Measurements from ENCODE around the gene RPL32.

RPL32 gene

GRCh38 chr3:12829404-12829803 lies 12.0 kb downstream of the RPL32 start:
- Histone ChIP-seq H3K27ac (ENCODE audit: low read length) (no peak overlapping the region), H3K27me3 (ENCODE audit: low read depth, low read length) (no peaks in the 10 kb centered on the region), H3K9me3 (ENCODE audit: control insufficient read depth in 1 of 2, low read length in 2 of 2) (no peaks in the 10 kb centered on the region), H3K4me3 (ENCODE audit: low read depth in 1 of 2, low read length in 2 of 2) (no peak overlapping the region), H3K36me3 (ENCODE audit: control insufficient read depth in 1 of 2, insufficient read depth in 2 of 2, low read length in 2 of 2) (peaks cover 29 to 82% of the 10 kb centered on the region in 2 donors), H3K4me1 (ENCODE audit: control insufficient read depth in 1 of 2, insufficient read depth in 2 of 2, low read length in 2 of 2) (no peaks in the 10 kb centered on the region)

GRCh38 chr3:12828751-12829150 lies 12.6 kb downstream of the RPL32 start:
- H3K36me3 ChIP-seq (ENCODE audit: control insufficient read depth in 1 of 2, insufficient read depth in 2 of 2, low read length in 2 of 2): peaks cover 23 to 76% of the 10 kb centered on the region in 2 donors

DNA sequence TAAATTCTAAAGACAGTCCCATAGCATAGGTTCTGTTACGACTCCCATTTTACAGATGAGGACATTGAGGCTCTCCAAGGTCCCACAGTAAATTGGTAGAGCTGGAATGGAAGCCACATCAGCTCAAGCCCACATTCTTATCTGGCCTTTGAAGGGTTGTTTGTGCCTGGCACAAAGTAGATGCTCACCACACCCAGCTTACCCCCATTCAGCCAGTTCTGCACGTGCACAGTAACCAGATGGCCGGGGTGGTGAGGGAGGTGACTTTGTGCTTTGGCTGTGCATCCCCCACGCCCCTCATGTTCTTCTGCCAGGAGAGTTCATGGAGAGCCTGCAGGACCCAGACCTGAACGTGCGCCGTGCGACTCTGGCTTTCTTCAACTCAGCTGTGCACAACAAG lies 16.2 kb downstream of the RPL32 start:
- Histone ChIP-seq H3K27ac (ENCODE audit: low read length) (no peak overlapping the region), H3K4me3 (ENCODE audit: low read depth in 1 of 2, low read length in 2 of 2) (no peak overlapping the region), H3K27me3 (ENCODE audit: low read depth, low read length) (no peaks in the 10 kb centered on the region), H3K9me3 (ENCODE audit: control insufficient read depth in 1 of 2, low read length in 2 of 2) (no peaks in the 10 kb centered on the region), H3K36me3 (ENCODE audit: control insufficient read depth in 1 of 2, insufficient read depth in 2 of 2, low read length in 2 of 2) (peaks cover 0 to 51% of the 10 kb centered on the region in 2 donors), H3K4me1 (ENCODE audit: control insufficient read depth in 1 of 2, insufficient read depth in 2 of 2, low read length in 2 of 2) (no peaks in the 10 kb centered on the region)

More at GRCh38 chr3:12828751-12829150, 12.6 kb downstream of the RPL32 start:
- H3K27ac ChIP-seq (ENCODE audit: low read length): no peak overlapping the region
- H3K4me1 ChIP-seq (ENCODE audit: control insufficient read depth in 1 of 2, insufficient read depth in 2 of 2, low read length in 2 of 2): no peaks in the 10 kb centered on the region
- H3K9me3 ChIP-seq (ENCODE audit: control insufficient read depth in 1 of 2, low read length in 2 of 2): no peaks in the 10 kb centered on the region
- no peak overlapping the region for H3K4me3 ChIP-seq (ENCODE audit: low read depth in 1 of 2, low read length in 2 of 2)
- H3K27me3 ChIP-seq (ENCODE audit: low read depth, low read length): no peaks in the 10 kb centered on the region

DNA sequence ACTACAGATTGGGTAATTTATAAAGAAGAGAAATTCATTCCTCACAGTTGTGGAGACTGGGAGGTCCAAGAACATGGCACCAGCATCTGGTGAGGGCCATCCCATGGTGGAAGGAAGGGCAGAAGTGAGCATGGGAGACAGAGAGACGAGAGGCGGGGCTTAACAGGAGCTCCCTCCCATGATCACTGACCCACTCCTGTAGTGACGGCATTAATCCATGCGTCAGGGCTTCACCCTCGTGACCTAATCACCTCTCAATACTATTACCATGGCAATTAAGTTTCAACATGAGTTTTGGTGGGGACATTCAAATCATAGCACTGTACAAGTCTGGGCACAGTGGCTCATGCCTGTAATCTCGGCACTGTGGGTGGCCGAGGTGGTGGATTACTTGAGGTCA lies 17.1 kb downstream of the RPL32 start:
- Histone ChIP-seq H3K27ac (ENCODE audit: low read length) (no peak overlapping the region), H3K4me3 (ENCODE audit: low read depth in 1 of 2, low read length in 2 of 2) (no peak overlapping the region), H3K9me3 (ENCODE audit: control insufficient read depth in 1 of 2, low read length in 2 of 2) (no peaks in the 10 kb centered on the region), H3K27me3 (ENCODE audit: low read depth, low read length) (no peaks in the 10 kb centered on the region), H3K36me3 (ENCODE audit: control insufficient read depth in 1 of 2, insufficient read depth in 2 of 2, low read length in 2 of 2) (peaks cover 0 to 47% of the 10 kb centered on the region in 2 donors), H3K4me1 (ENCODE audit: control insufficient read depth in 1 of 2, insufficient read depth in 2 of 2, low read length in 2 of 2) (no peaks in the 10 kb centered on the region)

- H3K27me3 ChIP-seq (ENCODE audit: low read depth, low read length): no peaks in the 10 kb centered on the region
- H3K4me1 ChIP-seq (ENCODE audit: control insufficient read depth in 1 of 2, insufficient read depth in 2 of 2, low read length in 2 of 2): no peaks in the 10 kb centered on the region
- H3K4me3 ChIP-seq (ENCODE audit: low read depth in 1 of 2, low read length in 2 of 2): no peak overlapping the region
- peaks cover 0 to 41% of the 10 kb centered on the region in 2 donors for H3K36me3 ChIP-seq (ENCODE audit: control insufficient read depth in 1 of 2, insufficient read depth in 2 of 2, low read length in 2 of 2)
- H3K27ac ChIP-seq (ENCODE audit: low read length): no peak overlapping the region
- H3K9me3 ChIP-seq (ENCODE audit: control insufficient read depth in 1 of 2, low read length in 2 of 2): no peaks in the 10 kb centered on the region
Observed at GRCh38 chr3:12822725-12823373, 18.5 kb downstream of the RPL32 start.

DNA sequence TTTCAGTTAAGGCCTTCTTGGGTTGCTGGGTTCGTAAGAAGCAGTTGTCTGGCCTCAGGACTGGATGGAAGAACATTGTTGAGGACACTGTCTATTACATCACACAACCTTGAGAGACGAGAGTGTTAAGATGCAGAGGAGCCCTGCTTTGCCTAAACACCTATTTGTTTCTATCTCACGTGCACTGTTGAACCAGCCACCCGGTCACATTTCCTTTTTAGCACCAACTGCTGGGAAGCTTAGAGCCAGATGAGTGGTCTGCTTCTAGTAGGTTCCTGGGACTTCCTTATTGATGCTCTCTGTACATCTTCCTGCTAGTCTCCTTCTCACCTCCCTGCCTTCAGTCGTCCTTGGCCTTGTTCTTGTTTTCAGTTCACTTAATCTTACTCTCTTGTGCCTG lies 22.6 kb downstream of the RPL32 start:
- Histone ChIP-seq H3K27me3 (ENCODE audit: low read depth, low read length) (no peaks in the 10 kb centered on the region), H3K4me1 (ENCODE audit: control insufficient read depth in 1 of 2, insufficient read depth in 2 of 2, low read length in 2 of 2) (no peaks in the 10 kb centered on the region), H3K9me3 (ENCODE audit: control insufficient read depth in 1 of 2, low read length in 2 of 2) (no peaks in the 10 kb centered on the region), H3K27ac (ENCODE audit: low read length) (no peak overlapping the region), H3K4me3 (ENCODE audit: low read depth in 1 of 2, low read length in 2 of 2) (no peak overlapping the region), H3K36me3 (ENCODE audit: control insufficient read depth in 1 of 2, insufficient read depth in 2 of 2, low read length in 2 of 2) (peaks cover under 1 to 53% of the 10 kb centered on the region in 2 donors)

DNA sequence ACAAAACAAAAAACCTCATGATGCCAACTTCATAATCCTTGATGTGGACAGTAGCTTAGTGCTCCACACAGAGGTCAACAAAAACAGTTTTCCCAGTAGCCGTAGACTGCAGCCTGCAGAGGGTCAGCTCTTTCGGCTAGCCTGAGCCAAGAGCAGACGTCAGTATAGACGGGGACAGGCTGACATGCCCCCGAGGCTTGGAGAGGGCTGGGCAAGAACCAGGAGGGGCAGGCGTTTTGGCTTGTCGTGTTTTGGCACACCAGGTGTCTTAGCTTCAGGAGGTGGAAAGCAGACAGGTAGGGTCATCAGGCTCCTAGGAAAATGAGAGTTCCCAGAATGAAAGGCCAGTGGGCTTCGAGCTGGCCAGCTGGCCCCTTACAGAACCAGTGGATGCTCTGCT lies 23.1 kb downstream of the RPL32 start:
- Histone ChIP-seq H3K9me3 (ENCODE audit: control insufficient read depth in 1 of 2, low read length in 2 of 2) (no peaks in the 10 kb centered on the region), H3K27ac (ENCODE audit: low read length) (no peak overlapping the region), H3K4me1 (ENCODE audit: control insufficient read depth in 1 of 2, insufficient read depth in 2 of 2, low read length in 2 of 2) (no peaks in the 10 kb centered on the region), H3K27me3 (ENCODE audit: low read depth, low read length) (no peaks in the 10 kb centered on the region), H3K36me3 (ENCODE audit: control insufficient read depth in 1 of 2, insufficient read depth in 2 of 2, low read length in 2 of 2) (peaks cover 5 to 58% of the 10 kb centered on the region in 2 donors), H3K4me3 (ENCODE audit: low read depth in 1 of 2, low read length in 2 of 2) (no peak overlapping the region)

DNA sequence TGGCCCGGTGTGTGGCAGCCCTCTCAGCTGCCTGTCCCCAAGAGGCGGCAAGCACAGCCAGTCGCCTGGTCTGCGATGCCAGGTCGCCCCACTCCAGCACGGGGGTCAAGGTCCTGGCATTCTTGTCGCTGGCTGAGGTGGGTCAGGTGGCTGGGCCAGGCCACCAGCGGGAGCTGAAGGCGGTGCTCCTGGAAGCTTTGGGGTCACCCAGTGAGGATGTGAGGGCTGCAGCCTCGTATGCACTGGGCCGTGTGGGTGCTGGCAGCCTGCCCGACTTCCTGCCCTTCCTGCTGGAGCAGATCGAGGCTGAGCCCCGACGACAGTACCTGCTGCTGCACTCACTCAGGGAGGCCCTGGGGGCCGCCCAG lies 24.0 kb downstream of the RPL32 start:
- Histone ChIP-seq H3K4me3 (ENCODE audit: low read depth in 1 of 2, low read length in 2 of 2) (no peak overlapping the region), H3K27ac (ENCODE audit: low read length) (no peak overlapping the region), H3K4me1 (ENCODE audit: control insufficient read depth in 1 of 2, insufficient read depth in 2 of 2, low read length in 2 of 2) (no peaks in the 10 kb centered on the region), H3K9me3 (ENCODE audit: control insufficient read depth in 1 of 2, low read length in 2 of 2) (no peaks in the 10 kb centered on the region), H3K27me3 (ENCODE audit: low read depth, low read length) (no peaks in the 10 kb centered on the region), H3K36me3 (ENCODE audit: control insufficient read depth in 1 of 2, insufficient read depth in 2 of 2, low read length in 2 of 2) (peaks cover 5 to 62% of the 10 kb centered on the region in 2 donors)

GRCh38 chr3:12816521-12817342 lies 24.6 kb downstream of the RPL32 start:
- Histone ChIP-seq H3K27ac (ENCODE audit: low read length) (no peak overlapping the region), H3K4me1 (ENCODE audit: control insufficient read depth in 1 of 2, insufficient read depth in 2 of 2, low read length in 2 of 2) (no peaks in the 10 kb centered on the region), H3K27me3 (ENCODE audit: low read depth, low read length) (no peaks in the 10 kb centered on the region), H3K4me3 (ENCODE audit: low read depth in 1 of 2, low read length in 2 of 2) (no peak overlapping the region), H3K36me3 (ENCODE audit: control insufficient read depth in 1 of 2, insufficient read depth in 2 of 2, low read length in 2 of 2) (peaks cover 5 to 62% of the 10 kb centered on the region in 2 donors), H3K9me3 (ENCODE audit: control insufficient read depth in 1 of 2, low read length in 2 of 2) (no peaks in the 10 kb centered on the region)

DNA sequence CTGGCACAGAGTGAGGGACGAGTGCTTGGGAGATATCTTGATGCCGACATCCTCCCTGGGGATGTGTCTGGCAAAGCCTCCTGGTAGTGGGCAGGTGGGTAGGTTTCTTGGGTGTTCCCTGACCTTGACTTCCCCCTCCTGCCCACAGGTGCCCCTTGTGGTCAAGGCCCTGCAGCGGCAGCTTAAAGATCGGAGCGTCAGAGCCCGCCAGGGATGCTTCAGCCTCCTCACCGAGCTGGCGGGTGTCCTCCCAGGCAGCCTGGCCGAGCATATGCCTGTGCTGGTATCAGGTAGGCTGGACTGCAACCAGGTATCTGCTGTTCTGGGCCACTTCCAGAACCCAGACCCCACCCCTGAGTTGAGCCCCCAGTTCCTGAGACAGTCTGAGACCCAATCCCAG lies 25.6 kb downstream of the RPL32 start:
- H3K4me1 ChIP-seq (ENCODE audit: control insufficient read depth in 1 of 2, insufficient read depth in 2 of 2, low read length in 2 of 2): peaks cover 2 to 6% of the 10 kb centered on the region in 2 donors
- H3K9me3 ChIP-seq (ENCODE audit: control insufficient read depth in 1 of 2, low read length in 2 of 2): no peaks in the 10 kb centered on the region
- no peaks in the 10 kb centered on the region for H3K27me3 ChIP-seq (ENCODE audit: low read depth, low read length)
- H3K4me3 ChIP-seq (ENCODE audit: low read depth in 1 of 2, low read length in 2 of 2): no peak overlapping the region
- peaks cover 5 to 56% of the 10 kb centered on the region in 2 donors for H3K36me3 ChIP-seq (ENCODE audit: control insufficient read depth in 1 of 2, insufficient read depth in 2 of 2, low read length in 2 of 2)
- H3K27ac ChIP-seq (ENCODE audit: low read length): no peak overlapping the region

DNA sequence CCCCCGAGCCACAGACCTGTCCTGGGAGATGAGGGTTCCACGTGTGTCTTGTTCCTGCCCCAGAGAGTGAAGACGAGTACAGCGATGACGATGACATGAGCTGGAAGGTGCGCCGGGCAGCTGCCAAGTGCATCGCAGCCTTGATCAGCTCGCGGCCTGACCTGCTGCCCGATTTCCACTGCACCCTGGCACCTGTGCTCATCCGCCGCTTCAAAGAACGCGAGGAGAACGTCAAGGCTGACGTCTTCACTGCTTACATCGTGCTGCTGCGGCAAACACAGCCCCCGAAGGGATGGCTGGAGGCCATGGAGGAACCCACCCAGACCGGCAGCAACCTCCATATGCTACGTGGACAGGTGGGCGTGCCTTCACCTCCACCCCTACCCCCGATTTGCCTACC lies 26.3 kb downstream of the RPL32 start:
- H3K9me3 ChIP-seq (ENCODE audit: control insufficient read depth in 1 of 2, low read length in 2 of 2): no peaks in the 10 kb centered on the region
- peaks cover 5 to 10% of the 10 kb centered on the region in 2 donors for H3K4me1 ChIP-seq (ENCODE audit: control insufficient read depth in 1 of 2, insufficient read depth in 2 of 2, low read length in 2 of 2)
- H3K27me3 ChIP-seq (ENCODE audit: low read depth, low read length): no peaks in the 10 kb centered on the region
- peaks cover 5 to 51% of the 10 kb centered on the region in 2 donors for H3K36me3 ChIP-seq (ENCODE audit: control insufficient read depth in 1 of 2, insufficient read depth in 2 of 2, low read length in 2 of 2)
- no peak overlapping the region for H3K4me3 ChIP-seq (ENCODE audit: low read depth in 1 of 2, low read length in 2 of 2)
- H3K27ac ChIP-seq (ENCODE audit: low read length): no peak overlapping the region
